ENCODE results near the gene PRKAG2.

PRKAG2 gene

GRCh38 chr7:151515276-151515565 is 361.7 kb downstream of the PRKAG2 start:
- DNase-seq (ENCODE audit: low read depth), result no peak

GRCh38 chr7:151514461-151515275 is 362.2 kb downstream of the PRKAG2 start:
- DNase-seq (ENCODE audit: low read depth), result peak; percentile 53

GRCh38 chr7:151513133-151513532 is 363.8 kb downstream of the PRKAG2 start:
- no peak for DNase-seq (ENCODE audit: low read depth)

- DNase-seq (ENCODE audit: low read depth), result no peak
Observed at GRCh38 chr7:151512353-151512752, 364.6 kb downstream of the PRKAG2 start.

GRCh38 chr7:151511946-151512345 is 365.0 kb downstream of the PRKAG2 start:
- DNase-seq (ENCODE audit: low read depth), result peak; percentile 68

DNA sequence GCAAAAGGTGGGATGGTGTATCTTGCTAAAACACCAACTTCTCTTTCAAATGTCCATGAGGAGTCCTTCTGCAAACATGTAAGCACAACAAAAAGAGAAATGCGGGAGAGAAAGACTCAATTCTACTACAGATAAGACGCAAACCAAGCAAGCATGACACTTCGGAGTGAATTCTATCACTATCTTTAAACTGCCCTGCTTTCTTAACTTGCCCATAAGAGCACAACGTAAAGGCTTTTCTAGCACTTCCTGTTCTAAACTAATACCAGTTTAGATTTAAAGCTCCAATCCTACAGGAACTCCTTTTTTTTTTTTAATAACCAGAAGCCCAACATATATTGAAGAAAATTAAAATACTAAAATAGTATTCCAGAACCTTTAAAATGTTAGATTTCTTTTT is 365.6 kb downstream of the PRKAG2 start:
- DNase-seq (ENCODE audit: low read depth), result no peak

- DNase-seq (ENCODE audit: low read depth), result peak; percentile 35
Observed at GRCh38 chr7:151509670-151510333, 367.1 kb downstream of the PRKAG2 start.

DNA sequence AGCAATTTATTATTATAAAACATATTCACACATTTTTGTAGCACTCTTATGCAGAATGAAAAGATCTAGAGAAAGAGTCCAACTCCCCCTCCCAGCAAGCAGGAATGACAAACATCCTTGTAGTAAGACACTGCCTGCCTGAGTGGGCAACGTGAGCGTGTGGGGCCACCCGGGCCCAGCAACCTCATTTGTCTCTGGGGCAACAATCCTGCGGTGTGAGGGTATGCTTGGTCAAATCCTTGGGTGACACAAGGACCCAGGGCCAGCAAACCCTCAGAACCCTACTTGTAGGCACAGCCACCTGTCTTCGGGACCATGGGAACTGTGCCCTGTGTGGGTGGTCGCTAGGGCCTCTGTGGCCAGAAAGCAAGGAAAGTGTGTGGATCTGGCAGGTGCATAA is 367.9 kb downstream of the PRKAG2 start:
- no peak for DNase-seq (ENCODE audit: low read depth)

DNA sequence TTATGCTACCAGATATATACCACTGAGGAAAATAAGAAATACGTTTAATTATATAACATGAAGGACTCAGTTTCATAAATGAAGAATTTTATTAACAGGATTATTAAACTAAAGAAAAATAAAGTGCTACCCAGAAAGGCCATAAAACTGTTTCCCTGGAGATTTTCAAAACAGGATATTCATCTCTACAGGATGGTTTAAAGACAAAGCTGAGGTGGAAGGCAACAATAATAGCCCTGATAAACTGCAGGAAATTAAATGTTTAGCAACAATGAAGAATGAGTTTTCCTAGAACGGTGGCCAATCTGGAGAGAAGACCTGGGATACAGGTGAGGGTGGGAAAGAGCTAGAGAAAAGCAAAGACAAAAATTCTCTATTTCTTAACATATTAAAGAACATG is 369.1 kb downstream of the PRKAG2 start:
- no peak for DNase-seq (ENCODE audit: low read depth)

DNA sequence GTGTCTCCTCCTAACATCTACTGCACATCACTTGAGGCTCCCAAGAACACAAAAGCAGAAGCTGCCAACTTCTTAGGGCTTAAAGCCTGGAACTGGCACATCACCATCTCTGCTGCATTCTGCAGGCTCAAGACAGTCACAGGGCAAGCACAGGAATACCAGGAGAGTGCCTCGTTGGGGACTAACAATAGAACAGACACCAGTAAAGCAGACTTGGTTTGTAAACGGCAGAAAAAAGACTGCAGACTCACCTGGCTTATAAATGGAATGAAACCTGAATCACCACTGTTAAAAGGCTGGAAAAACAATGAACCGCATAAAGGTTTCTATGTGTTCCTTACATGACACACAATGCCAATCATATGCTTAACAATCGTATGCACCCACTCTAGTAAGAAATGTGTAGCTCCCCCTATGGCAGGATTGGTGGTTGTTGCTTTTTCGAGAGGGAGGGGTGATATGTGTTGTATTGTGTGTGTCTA is 370.0 kb downstream of the PRKAG2 start:
- no peak for DNase-seq (ENCODE audit: low read depth)

Data from iris pigment epithelial cell (primary cell).